Stomach smooth muscle (tissue), 2 donors: ENCODE measurements around the gene OR7D4.

ENCODE experiments used
- H3K27ac ChIP-seq: one replicate; pipeline ENCODE4 v1.7.0; 2013; ENCODE audit warnings: mild to moderate bottlenecking, low read length, inconsistent platforms
- H3K27me3 ChIP-seq, 2 donors: one replicate each; pipeline ENCODE4 v1.7.0; 2013; ENCODE audit warnings: low read length in 2 of 2; ENCODE audit not compliant: insufficient read depth in 2 of 2, control insufficient read depth in 1 of 2
- H3K36me3 ChIP-seq, 2 donors: one replicate each; pipeline ENCODE4 v1.7.0; 2013; ENCODE audit warnings: low read length in 2 of 2; ENCODE audit not compliant: control insufficient read depth in 2 of 2, insufficient read depth in 2 of 2
- H3K4me1 ChIP-seq: one replicate; pipeline ENCODE4 v1.7.0; 2013; ENCODE audit warnings: low read length; ENCODE audit not compliant: control insufficient read depth, insufficient read depth
- H3K4me3 ChIP-seq, 2 donors: one replicate each; pipeline ENCODE4 v1.7.0; 2013; ENCODE audit warnings: low read length in 2 of 2
- H3K9ac ChIP-seq, 2 donors: one replicate each; pipeline ENCODE4 v1.7.0; 2013; ENCODE audit warnings: low read length in 2 of 2, mild to moderate bottlenecking in 1 of 2
- H3K9me3 ChIP-seq, 2 donors: one replicate each; pipeline ENCODE4 v1.7.0; 2013; ENCODE audit warnings: low read length in 2 of 2; ENCODE audit not compliant: control insufficient read depth in 2 of 2
- donor health status: healthy.
- donor health status: Pancreatic carcinoma.

The OR7D4 gene

GRCh38 chr19:9166846-9167245 is 52.5 kb downstream of the OR7D4 start:
- Histone ChIP-seq H3K36me3 (peaks cover 13 to 16% of the 10 kb centered on the region in 2 donors), H3K4me1 (peaks cover 4% of the 10 kb centered on the region), H3K9ac (no peak overlapping the region), H3K4me3 (no peak overlapping the region), H3K27me3 (no peaks in the 10 kb centered on the region), H3K27ac (no peak overlapping the region), H3K9me3 (no peaks in the 10 kb centered on the region)

GRCh38 chr19:9165261-9165660 is 54.1 kb downstream of the OR7D4 start:
- Histone ChIP-seq H3K9me3 (peaks cover 0 to 9% of the 10 kb centered on the region in 2 donors), H3K4me1 (no peaks in the 10 kb centered on the region), H3K27ac (no peak overlapping the region), H3K27me3 (no peaks in the 10 kb centered on the region), H3K36me3 (peaks cover 29 to 30% of the 10 kb centered on the region in 2 donors), H3K9ac (no peak overlapping the region), H3K4me3 (no peak overlapping the region)

GRCh38 chr19:9161427-9161826 is 58.0 kb downstream of the OR7D4 start:
- Histone ChIP-seq H3K36me3 (peaks cover 59% of the 10 kb centered on the region in 2 donors), H3K9me3 (peaks cover 0 to 9% of the 10 kb centered on the region in 2 donors), H3K27me3 (no peaks in the 10 kb centered on the region), H3K27ac (no peak overlapping the region), H3K4me3 (no peak overlapping the region), H3K4me1 (no peaks in the 10 kb centered on the region), H3K9ac (no peak overlapping the region)
